Muscle of leg (tissue), 11 donors: ENCODE measurements around the gene HLA-DQB2. TPM values are rescaled to one million over a fixed set of nuclear protein-coding genes. Genes with fewer than 3 reads are reported as not detected.
A peak's percentile ranks its signal among the peaks of the same experiment; 100 is the strongest.
"Not testable (repeated sequence)": the region's sequence is repeated elsewhere in the genome, so short reads cannot be mapped to it uniquely, and the experiment has no call there.

Experiments used
- DNase-seq: peaks from one replicate; pipeline ENCODE4 v3.0.0; 2013
- H3K27ac ChIP-seq: one replicate; pipeline ENCODE4 v1.5.1; 2013; ENCODE audit warnings: mild to moderate bottlenecking, low read length, control low read depth
- H3K27me3 ChIP-seq: one replicate; pipeline ENCODE4 v1.6.1; 2013; ENCODE audit warnings: low read length; ENCODE audit not compliant: control insufficient read depth, insufficient read depth
- H3K36me3 ChIP-seq: one replicate; pipeline ENCODE4 v1.6.1; 2013; ENCODE audit warnings: low read length; ENCODE audit not compliant: control insufficient read depth, insufficient read depth
- H3K4me1 ChIP-seq: one replicate; pipeline ENCODE4 v1.6.1; 2013; ENCODE audit warnings: low read length; ENCODE audit not compliant: control insufficient read depth, insufficient read depth
- H3K4me3 ChIP-seq: one replicate; pipeline ENCODE4 v1.5.1; 2013; ENCODE audit warnings: low read length, control low read depth
- H3K9me3 ChIP-seq: replicated peaks from 2 replicates; pipeline ENCODE4 v1.6.1; 2013; ENCODE audit warnings: low read depth, low read length; ENCODE audit not compliant: control insufficient read depth
- WGBS: methylation state at CpG from one replicate; pipeline ENCODE4 v1.1.5; 2013; ENCODE audit warnings: missing lambda C conversion rate; ENCODE audit not compliant: insufficient coverage; 5-methylcytosine and 5-hydroxymethylcytosine counted together
- polyA plus RNA-seq, 8 donors: library from polyadenylated mRNA; unstranded; fragments of 120-200 nt; gene quantifications; one replicate each; pipeline versions ENCODE4 v1.2.1 to v1.2.3, GENCODE V29; 2013; ENCODE audit warnings: inconsistent platforms in 1 of 8, low replicate concordance in 1 of 8; ENCODE audit not compliant: insufficient read length in 8 of 8, insufficient read depth in 1 of 8
- total RNA-seq: library from RNA; stranded (reverse); fragments of 120-200 nt; gene quantifications from one replicate; pipeline ENCODE4 v1.2.4, GENCODE V29; 2013

Gene HLA-DQB2
- total and polyA plus RNA-seq, 9 donors = 0.08 to 0.40 (median 0.22) TPM; not detected in 1

GRCh38 chr6:32790306-32790705, 27.0 kb upstream of the HLA-DQB2 start:
- Histone ChIP-seq H3K36me3 (no peaks in the 10 kb centered on the region), H3K27me3 (peaks cover 17% of the 10 kb centered on the region), H3K4me3 (no peak overlapping the region), H3K9me3 (no peaks in the 10 kb centered on the region), H3K27ac (no peak overlapping the region), H3K4me1 (no peaks in the 10 kb centered on the region)
- DNase-seq = no peak
- WGBS = no CpG with 5 or more reads among the region's 2 CpGs

GRCh38 chr6:32785781-32786533, 22.6 kb upstream of the HLA-DQB2 start:
- 0% methylated on average over 2 of the region's 5 CpGs for WGBS
- Histone ChIP-seq H3K4me1 (no peaks in the 10 kb centered on the region), H3K27me3 (peaks cover 2% of the 10 kb centered on the region), H3K27ac (no peak overlapping the region), H3K36me3 (no peaks in the 10 kb centered on the region), H3K9me3 (no peaks in the 10 kb centered on the region), H3K4me3 (no peak overlapping the region)
- peak; percentile 83 for DNase-seq

DNA sequence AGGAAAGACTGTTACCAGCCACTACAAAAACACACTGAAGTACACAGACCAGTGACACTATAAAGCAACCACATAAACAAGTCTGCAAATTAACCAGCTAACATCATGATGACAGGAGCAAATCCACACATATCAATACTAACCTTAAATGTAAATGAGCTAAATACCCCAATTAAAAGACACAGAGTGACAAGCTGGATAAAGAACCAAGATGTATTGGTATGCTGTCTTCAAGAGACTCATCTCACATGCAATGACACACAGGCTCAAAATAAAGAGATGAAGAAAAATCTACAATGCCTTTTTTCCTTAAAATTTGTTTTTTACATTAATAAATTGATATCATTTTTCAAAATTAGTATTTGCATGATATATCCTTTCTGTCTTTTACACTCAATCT, 19.6 kb upstream of the HLA-DQB2 start:
- not testable (repeated sequence) for H3K4me3 ChIP-seq, H3K27me3 ChIP-seq, H3K36me3 ChIP-seq, DNase-seq, H3K27ac ChIP-seq, H3K9me3 ChIP-seq, H3K4me1 ChIP-seq

DNA sequence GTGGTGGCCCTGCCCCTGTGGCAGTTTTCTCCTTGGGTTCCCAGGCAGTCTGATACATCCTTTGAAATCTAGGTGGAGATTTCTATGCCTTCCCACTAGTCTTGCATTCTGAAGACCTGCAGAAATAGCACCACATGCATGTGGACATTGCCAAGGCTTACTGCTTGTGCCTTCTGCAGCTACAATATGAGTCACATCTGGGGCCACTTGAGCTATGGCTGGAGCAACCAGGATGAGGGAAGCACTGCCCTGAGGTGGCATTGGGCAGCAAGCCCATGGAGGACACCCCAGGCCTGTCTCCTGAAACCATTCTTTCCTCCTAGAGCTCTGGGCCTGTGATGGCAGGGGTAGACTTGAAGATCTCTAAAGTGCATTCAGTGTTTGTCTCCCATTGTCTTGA, 15.7 kb upstream of the HLA-DQB2 start:
- Histone ChIP-seq H3K4me3 (no peak overlapping the region), H3K27ac (no peak overlapping the region), H3K9me3 (no peaks in the 10 kb centered on the region)

DNA sequence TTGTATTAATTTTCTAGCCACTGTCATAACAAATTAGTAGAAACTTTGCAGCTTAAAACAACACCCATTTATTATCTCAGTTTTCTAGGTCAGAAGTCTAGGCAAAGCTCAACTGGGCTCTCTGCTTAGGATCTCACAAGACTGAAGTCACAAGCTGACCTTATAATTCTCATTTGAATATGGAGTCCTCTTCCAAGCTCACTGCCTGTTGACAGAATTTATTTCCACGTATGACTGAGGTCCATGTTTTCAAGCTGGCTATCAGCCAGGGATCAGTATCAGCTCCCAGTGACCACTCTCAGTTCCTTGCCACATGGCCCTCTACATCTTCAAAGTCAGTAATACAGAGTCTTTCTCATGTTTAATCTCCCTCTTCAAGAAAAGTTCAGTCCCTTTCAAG, 11.7 kb upstream of the HLA-DQB2 start:
- no peak for DNase-seq
- no CpG with 5 or more reads among the region's 1 CpG for WGBS
- no peak overlapping the region for H3K4me3 ChIP-seq

More for the DNA sequence above, 15.7 kb upstream of the HLA-DQB2 start:
- Histone ChIP-seq H3K4me1 (no peaks in the 10 kb centered on the region), H3K27me3 (peaks cover 5% of the 10 kb centered on the region), H3K36me3 (no peaks in the 10 kb centered on the region)
- DNase-seq = no peak

DNA sequence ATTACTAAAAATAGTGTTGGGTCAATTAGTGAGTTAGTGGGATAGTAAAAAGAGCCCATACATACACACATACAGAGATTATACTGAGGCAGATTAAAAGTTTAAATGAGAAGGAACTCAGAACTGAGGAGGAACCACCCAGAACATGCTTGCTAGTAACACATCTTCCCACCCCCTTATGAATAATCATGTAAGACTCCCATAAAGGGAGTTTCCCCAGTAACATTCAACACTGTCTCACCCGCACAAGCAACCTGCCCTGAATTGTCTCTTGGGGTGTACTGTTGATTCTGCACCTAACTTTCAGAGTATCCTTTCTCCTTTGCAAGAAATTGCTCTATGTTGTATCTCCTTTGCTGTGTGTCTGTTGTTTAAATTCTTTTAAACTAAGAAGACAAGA, 11.1 kb upstream of the HLA-DQB2 start:
- Histone ChIP-seq H3K27ac (no peak overlapping the region), H3K36me3 (no peaks in the 10 kb centered on the region), H3K9me3 (no peaks in the 10 kb centered on the region), H3K4me1 (no peaks in the 10 kb centered on the region), H3K4me3 (no peak overlapping the region), H3K27me3 (peaks cover 7% of the 10 kb centered on the region)
- no CpG with 5 or more reads among the region's 1 CpG for WGBS
- no peak for DNase-seq

More for the DNA sequence above, 11.7 kb upstream of the HLA-DQB2 start:
- Histone ChIP-seq H3K4me1 (no peaks in the 10 kb centered on the region), H3K27ac (no peak overlapping the region), H3K36me3 (no peaks in the 10 kb centered on the region), H3K9me3 (no peaks in the 10 kb centered on the region), H3K27me3 (peaks cover 5% of the 10 kb centered on the region)

DNA sequence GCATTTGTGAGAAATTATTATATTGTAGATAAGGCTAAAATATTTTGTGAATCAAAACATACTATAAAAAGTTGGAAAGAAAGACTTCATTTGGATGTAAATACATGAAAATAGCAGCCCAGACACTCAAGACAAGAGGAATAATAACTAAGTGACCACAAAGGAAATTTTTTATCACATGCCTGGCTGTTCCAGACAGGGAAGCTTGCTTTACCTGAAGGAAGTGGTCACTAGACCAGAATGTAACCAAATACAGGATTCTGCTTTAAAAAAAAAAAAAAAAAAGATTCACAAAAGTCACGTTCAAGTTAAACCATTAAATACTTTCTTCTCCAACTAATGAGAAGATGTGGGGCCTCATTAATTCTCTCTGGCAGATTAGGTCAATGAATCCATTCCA, 9.3 kb upstream of the HLA-DQB2 start:
- Histone ChIP-seq H3K36me3 (no peaks in the 10 kb centered on the region), H3K27ac (no peak overlapping the region), H3K9me3 (no peaks in the 10 kb centered on the region), H3K4me1 (no peaks in the 10 kb centered on the region), H3K27me3 (peaks cover 6% of the 10 kb centered on the region), H3K4me3 (no peak overlapping the region)
- no peak for DNase-seq
- no CpG with 5 or more reads among the region's 1 CpG for WGBS

- Histone ChIP-seq H3K27me3 (peaks cover 28% of the 10 kb centered on the region), H3K4me3 (no peak overlapping the region), H3K9me3 (no peaks in the 10 kb centered on the region), H3K27ac (no peak overlapping the region), H3K4me1 (no peaks in the 10 kb centered on the region), H3K36me3 (no peaks in the 10 kb centered on the region)
- no CpG with 5 or more reads among the region's 1 CpG for WGBS
- DNase-seq = no peak
These were observed 716 bp upstream of the HLA-DQB2 start for GRCh38 chr6:32764048-32764447.

DNA sequence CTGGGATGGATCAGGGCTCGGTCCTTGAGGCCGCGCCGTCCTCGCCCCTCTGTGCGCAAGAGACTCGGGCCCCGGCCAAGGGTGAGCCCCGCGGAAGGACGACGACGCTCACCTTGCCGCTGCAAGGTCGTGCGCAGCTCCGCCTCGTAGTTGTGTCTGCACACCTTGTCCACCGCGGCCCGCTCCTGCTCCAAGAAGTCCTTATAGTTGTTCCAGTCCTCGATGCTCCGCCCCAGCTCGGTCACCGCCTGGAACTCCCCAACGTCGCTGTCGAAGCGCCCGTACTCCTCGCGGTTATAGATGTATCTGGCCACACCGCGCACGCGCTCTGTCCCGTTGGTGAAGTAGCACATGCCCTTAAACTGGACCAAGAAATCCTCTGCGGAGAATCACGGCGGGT, 1.8 kb downstream of the HLA-DQB2 start:
- H3K27me3 ChIP-seq = peaks cover 33% of the 10 kb centered on the region
- H3K36me3 ChIP-seq = no peaks in the 10 kb centered on the region
- WGBS = 55% methylated on average over 39 of the region's 40 CpGs
- no peak for DNase-seq
- H3K9me3 ChIP-seq = no peaks in the 10 kb centered on the region
- no peak overlapping the region for H3K4me3 ChIP-seq
- no peak overlapping the region for H3K27ac ChIP-seq
- no peaks in the 10 kb centered on the region for H3K4me1 ChIP-seq

- WGBS = 76% methylated on average over 12 of the region's 16 CpGs
- Histone ChIP-seq H3K36me3 (no peaks in the 10 kb centered on the region), H3K27ac (no peak overlapping the region), H3K9me3 (no peaks in the 10 kb centered on the region), H3K27me3 (peaks cover 32% of the 10 kb centered on the region), H3K4me1 (no peaks in the 10 kb centered on the region), H3K4me3 (no peak overlapping the region)
- no peak for DNase-seq
These were observed 2.3 kb downstream of the HLA-DQB2 start for GRCh38 chr6:32761072-32761471.

- WGBS = no CpG with 5 or more reads among the region's 1 CpG
- Histone ChIP-seq H3K36me3 (no peaks in the 10 kb centered on the region), H3K4me3 (no peak overlapping the region), H3K27ac (no peak overlapping the region), H3K4me1 (no peaks in the 10 kb centered on the region), H3K9me3 (no peaks in the 10 kb centered on the region), H3K27me3 (peaks cover 31% of the 10 kb centered on the region)
- DNase-seq = no peak
These were observed 3.7 kb downstream of the HLA-DQB2 start for GRCh38 chr6:32759669-32760068.
